Rectal smooth muscle tissue (tissue), 1 donor: ENCODE results near the gene VWA3A.
"Not testable (repeated sequence)": the region's sequence is repeated elsewhere in the genome, so short reads cannot be mapped to it uniquely, and the experiment has no call there.

Experiments used
- H3K27ac ChIP-seq: one replicate; pipeline ENCODE4 v1.7.0; 2013; ENCODE audit warnings: low read depth, low read length, inconsistent platforms
- H3K27me3 ChIP-seq: one replicate; pipeline ENCODE4 v1.7.0; 2013; ENCODE audit warnings: low read length; ENCODE audit not compliant: control insufficient read depth, insufficient read depth
- H3K36me3 ChIP-seq: one replicate; pipeline ENCODE4 v1.7.0; 2013; ENCODE audit warnings: low read length; ENCODE audit not compliant: control insufficient read depth, insufficient read depth
- H3K4me1 ChIP-seq: one replicate; pipeline ENCODE4 v1.7.0; 2013; ENCODE audit warnings: low read length; ENCODE audit not compliant: control insufficient read depth, insufficient read depth
- H3K4me3 ChIP-seq: one replicate; pipeline ENCODE4 v1.7.0; 2013; ENCODE audit warnings: low read length
- H3K9ac ChIP-seq: one replicate; pipeline ENCODE4 v1.7.0; 2013; ENCODE audit warnings: low read length

Gene VWA3A

GRCh38 chr16:22191532-22192260, 99.4 kb downstream of the VWA3A start:
- peaks cover 19% of the 10 kb centered on the region for H3K4me1 ChIP-seq
- H3K9ac ChIP-seq: peak overlapping the region; percentile 80
- peak overlapping the region; percentile 96 for H3K27ac ChIP-seq
- H3K36me3 ChIP-seq: no peaks in the 10 kb centered on the region
- peak overlapping the region; percentile 82 for H3K4me3 ChIP-seq
- no peaks in the 10 kb centered on the region for H3K27me3 ChIP-seq

- H3K27ac ChIP-seq: peak overlapping the region; percentile 96
- H3K4me1 ChIP-seq: peaks cover 19% of the 10 kb centered on the region
- H3K36me3 ChIP-seq: no peaks in the 10 kb centered on the region
- H3K9ac ChIP-seq: no peak overlapping the region
- H3K27me3 ChIP-seq: no peaks in the 10 kb centered on the region
- H3K4me3 ChIP-seq: peak overlapping the region; percentile 82
Measured at GRCh38 chr16:22192261-22193062, 100.1 kb downstream of the VWA3A start.

- Histone ChIP-seq H3K9ac (no peak overlapping the region), H3K4me3 (no peak overlapping the region), H3K36me3 (no peaks in the 10 kb centered on the region), H3K27me3 (no peaks in the 10 kb centered on the region), H3K4me1 (peaks cover 19% of the 10 kb centered on the region), H3K27ac (peak overlapping the region; percentile 96)
Measured at GRCh38 chr16:22193063-22193411, 100.7 kb downstream of the VWA3A start.

- H3K36me3 ChIP-seq: no peaks in the 10 kb centered on the region
- H3K27me3 ChIP-seq: no peaks in the 10 kb centered on the region
- no peak overlapping the region for H3K4me3 ChIP-seq
- H3K9ac ChIP-seq: no peak overlapping the region
- H3K27ac ChIP-seq: peak overlapping the region; percentile 76
- peaks cover 16% of the 10 kb centered on the region for H3K4me1 ChIP-seq
Measured at GRCh38 chr16:22194707-22195444, 102.5 kb downstream of the VWA3A start.

GRCh38 chr16:22195445-22195694, 103.0 kb downstream of the VWA3A start:
- Histone ChIP-seq H3K36me3 (no peaks in the 10 kb centered on the region), H3K27ac (peak overlapping the region; percentile 76), H3K4me3 (peak overlapping the region; percentile 92), H3K27me3 (no peaks in the 10 kb centered on the region), H3K4me1 (peaks cover 17% of the 10 kb centered on the region), H3K9ac (peak overlapping the region; percentile 45)

GRCh38 chr16:22195695-22196558, 103.6 kb downstream of the VWA3A start:
- peaks cover 17% of the 10 kb centered on the region for H3K4me1 ChIP-seq
- H3K9ac ChIP-seq: peak overlapping the region; percentile 45
- H3K36me3 ChIP-seq: no peaks in the 10 kb centered on the region
- peak overlapping the region; percentile 92 for H3K4me3 ChIP-seq
- H3K27ac ChIP-seq: peak overlapping the region; percentile 76
- no peaks in the 10 kb centered on the region for H3K27me3 ChIP-seq

- not testable (repeated sequence) for H3K36me3 ChIP-seq, H3K4me3 ChIP-seq, H3K9ac ChIP-seq, H3K27ac ChIP-seq, H3K27me3 ChIP-seq
- H3K4me1 ChIP-seq: peaks cover 16% of the 10 kb centered on the region
Measured at GRCh38 chr16:22196559-22197168, 104.3 kb downstream of the VWA3A start.

GRCh38 chr16:22198547-22199293, 106.4 kb downstream of the VWA3A start:
- no peaks in the 10 kb centered on the region for H3K36me3 ChIP-seq
- H3K27me3 ChIP-seq: no peaks in the 10 kb centered on the region
- peaks cover 8% of the 10 kb centered on the region for H3K4me1 ChIP-seq
- H3K4me3 ChIP-seq: no peak overlapping the region
- no peak overlapping the region for H3K9ac ChIP-seq
- peak overlapping the region; percentile 58 for H3K27ac ChIP-seq

GRCh38 chr16:22202261-22202637, 109.9 kb downstream of the VWA3A start:
- Histone ChIP-seq H3K9ac (no peak overlapping the region), H3K27ac (no peak overlapping the region), H3K36me3 (no peaks in the 10 kb centered on the region), H3K27me3 (no peaks in the 10 kb centered on the region), H3K4me3 (no peak overlapping the region), H3K4me1 (peaks cover 3% of the 10 kb centered on the region)

GRCh38 chr16:22203091-22203490, 110.8 kb downstream of the VWA3A start:
- no peak overlapping the region for H3K27ac ChIP-seq
- no peaks in the 10 kb centered on the region for H3K36me3 ChIP-seq

GRCh38 chr16:22204091-22204655, 111.8 kb downstream of the VWA3A start:
- Histone ChIP-seq H3K9ac (no peak overlapping the region), H3K4me3 (no peak overlapping the region), H3K4me1 (peaks cover 9% of the 10 kb centered on the region), H3K27me3 (no peaks in the 10 kb centered on the region), H3K36me3 (no peaks in the 10 kb centered on the region), H3K27ac (no peak overlapping the region)

More at GRCh38 chr16:22203091-22203490, 110.8 kb downstream of the VWA3A start:
- Histone ChIP-seq H3K9ac (no peak overlapping the region), H3K4me3 (no peak overlapping the region), H3K4me1 (peaks cover 9% of the 10 kb centered on the region), H3K27me3 (no peaks in the 10 kb centered on the region)
